ENCODE data around the gene ALCAM. TPM values are rescaled to one million over a fixed set of nuclear protein-coding genes. Genes with fewer than 3 reads are reported as not detected.

Gene ALCAM
- polyA plus RNA-seq, 12 donors: 9.3 to 95.1 (median 13.1) TPM; not detected in 1

DNA sequence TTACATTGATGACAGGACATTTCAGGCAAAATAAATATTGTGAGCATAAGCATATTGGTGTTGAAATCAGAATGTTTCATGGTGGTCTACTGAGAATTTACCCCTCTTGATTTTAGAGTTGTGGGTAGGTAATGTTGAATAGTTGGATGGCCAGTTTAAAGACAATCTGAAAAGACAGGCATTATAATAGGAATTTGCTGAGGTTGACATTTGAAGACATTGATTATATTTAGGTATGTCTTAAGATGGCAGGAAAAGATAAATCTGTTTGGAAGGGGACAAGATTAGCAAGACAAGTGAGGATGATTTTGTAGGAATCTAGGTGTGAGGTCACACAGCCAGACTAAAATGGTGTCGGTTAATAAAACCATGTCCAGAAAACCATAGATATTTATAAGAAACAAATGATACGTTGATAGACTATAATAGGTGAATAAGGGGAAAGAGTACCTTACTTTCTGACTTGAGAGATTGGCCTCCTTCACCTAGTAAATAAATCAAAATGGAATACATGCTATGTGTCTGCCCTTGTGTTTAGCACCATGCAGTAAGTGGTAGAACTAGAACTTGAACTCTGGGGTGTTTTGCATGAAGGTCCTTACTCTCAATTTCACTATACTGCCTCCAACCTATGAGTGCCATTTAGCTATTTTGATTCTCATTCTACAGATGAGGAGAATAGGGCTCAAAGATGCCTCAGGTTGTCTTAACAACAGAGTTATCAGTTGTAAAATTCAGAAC lies 57.9 kb downstream of the ALCAM start:
- DNase-seq: no peak

DNA sequence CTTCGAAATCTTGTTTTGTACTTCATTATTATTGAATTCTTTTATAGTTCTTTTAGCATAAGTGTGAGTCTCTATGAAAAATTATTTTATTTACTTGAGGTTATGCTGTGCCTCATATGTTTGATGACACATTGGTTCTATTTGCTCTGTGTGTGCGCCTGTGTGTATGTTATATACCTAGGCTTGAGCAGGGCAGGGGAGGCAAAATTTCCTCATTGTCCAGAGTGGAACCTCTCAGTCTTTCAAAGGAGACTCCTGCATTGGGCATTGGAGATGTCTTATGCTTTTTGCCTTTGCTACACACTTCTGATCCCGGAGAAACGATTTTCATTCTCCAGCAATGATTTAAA lies 58.4 kb downstream of the ALCAM start:
- no peak for DNase-seq

DNA sequence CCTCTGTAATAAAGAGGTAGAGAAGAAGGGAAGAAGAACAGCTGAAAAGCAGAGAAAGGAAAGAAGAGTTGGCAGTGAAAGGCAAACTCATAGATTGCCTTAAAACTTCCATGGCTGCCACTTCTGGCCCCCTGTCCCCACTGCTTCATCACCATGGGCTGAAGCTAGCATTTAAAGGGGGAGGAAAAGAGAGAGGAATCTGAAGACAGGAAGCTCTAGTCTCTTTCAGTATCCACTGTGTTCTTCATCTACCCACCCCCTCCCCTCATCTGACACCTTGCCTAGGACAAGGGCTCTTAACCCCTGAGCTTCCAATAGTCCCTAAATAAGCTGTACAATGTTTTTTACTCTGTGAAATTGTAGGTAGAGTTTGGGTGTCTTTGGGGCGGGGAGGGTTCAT lies 60.6 kb downstream of the ALCAM start:
- DNase-seq: no peak

DNA sequence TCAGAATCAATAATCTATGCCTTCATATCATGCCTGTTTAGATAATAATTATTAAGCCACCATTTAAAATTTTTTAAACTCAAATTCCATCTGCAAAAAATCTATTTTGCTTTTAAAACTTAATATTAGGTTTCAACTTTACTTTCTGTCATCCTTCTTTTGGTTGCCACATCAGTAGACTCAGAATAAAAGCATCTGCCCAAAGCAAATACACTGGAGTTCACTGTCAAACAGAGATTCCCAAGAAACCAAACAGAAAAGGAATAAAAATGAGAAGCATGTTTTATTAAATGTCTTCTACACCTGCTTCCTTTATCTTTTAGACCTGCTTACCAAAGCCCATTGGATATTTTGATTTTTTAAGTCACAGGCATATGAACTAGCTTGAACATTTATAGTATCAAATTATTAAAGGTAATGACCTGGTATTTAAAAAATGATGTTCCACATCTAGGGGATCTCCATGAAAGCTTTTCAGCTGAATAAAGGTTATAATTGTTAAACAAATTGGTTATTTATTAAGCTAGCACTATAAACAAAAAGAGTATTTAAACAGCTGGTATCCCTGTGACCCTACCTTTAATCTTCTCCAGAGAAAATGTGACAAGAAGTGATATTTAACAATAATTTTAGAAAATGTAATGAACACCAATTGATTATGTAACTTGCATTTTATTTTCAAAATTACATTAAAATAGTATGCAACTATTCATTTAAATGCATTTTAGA lies 62.5 kb downstream of the ALCAM start:
- no peak for DNase-seq

DNA sequence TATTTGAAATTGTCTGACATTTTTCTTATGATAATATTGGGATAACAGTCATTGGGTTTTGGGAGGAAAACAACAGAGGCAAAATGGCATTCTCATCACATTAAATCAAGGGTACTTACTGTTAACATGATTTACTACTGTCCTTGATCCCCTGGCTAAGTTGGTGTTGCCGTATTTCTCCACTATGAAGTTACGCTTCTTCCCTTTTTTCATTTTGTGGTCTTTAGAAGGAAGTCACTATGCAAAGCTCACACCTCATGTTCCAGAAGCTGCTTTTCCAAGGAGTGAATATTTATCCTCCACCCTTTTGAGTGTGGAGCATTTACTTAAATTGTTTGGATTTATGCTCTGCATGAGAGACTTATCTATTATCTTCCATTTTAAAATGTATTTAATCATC lies 63.7 kb downstream of the ALCAM start:
- no peak for DNase-seq

DNA sequence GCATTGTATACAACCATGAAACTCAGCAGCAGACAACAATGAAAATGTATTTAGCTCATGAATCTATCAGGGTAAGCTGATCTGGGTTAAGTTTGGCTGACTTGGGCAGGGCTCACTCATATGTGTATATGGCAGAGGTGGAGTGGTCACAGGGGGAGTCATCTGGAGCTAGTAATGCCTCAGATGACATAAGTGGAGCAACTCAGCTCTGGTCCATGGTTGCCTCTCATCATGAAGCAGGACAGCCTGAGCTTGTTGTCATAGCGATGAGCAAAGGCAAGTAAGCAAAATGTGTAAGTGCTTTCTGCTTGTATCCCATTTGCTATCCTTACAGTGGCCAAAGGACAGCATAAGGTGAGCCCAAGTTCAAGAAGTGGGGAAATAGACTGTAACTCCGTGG lies 64.5 kb downstream of the ALCAM start:
- DNase-seq: no peak

DNA sequence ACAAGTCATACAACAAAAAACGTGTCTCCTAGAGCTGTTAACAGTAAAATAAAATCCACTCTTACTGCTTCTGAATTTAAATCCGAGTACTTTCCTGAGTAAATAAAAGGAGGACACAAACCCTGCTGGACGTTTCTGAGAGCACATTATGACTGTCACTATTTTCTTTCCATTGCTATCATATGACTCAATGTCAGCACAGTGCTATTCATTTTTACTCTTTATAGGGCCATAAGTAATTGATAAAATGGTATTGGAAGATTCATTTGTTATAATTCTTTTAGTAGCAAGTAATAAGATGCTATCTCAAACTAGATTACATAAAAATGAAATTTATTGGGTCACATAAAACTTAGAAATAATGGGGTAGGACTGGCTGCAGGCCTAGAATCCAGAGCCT lies 68.6 kb downstream of the ALCAM start:
- DNase-seq: no peak

DNA sequence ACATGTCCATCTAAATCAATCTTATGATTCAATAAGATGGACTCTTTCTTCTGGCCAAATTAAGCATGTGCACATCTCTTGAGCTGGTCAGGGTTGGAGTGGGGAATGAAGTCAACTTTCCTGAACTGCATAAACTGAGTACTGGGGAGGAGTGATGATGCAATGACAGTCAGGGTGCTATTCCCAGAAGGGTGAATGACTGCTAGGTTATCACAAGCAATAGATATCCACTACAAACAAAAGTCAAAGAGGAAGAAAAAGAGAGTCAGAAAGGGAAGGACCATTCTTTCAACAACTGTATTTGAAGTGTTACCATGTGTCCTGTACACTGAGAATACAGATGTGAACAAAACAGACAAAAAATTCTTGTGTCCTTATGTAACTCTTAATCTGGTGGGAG lies 70.0 kb downstream of the ALCAM start:
- no peak for DNase-seq

DNA sequence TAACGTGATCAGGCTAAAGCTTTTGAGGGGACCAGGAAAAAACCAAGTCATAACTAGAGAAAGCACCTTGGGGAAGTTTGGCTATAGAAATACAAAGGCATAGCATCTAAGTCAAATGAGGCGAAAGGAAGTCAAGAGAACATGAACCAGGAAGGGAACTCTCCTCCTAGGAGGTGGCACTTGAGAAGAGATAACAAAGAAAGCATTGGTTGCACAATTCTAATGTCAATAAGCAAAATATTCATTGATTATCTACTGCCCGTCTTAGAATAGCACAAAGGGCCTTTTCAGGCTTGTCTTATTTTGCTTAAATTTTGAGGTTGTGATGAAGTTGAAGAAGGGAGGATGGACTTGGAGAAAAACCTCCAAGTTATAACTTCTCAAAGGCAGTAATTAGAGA lies 73.4 kb downstream of the ALCAM start:
- DNase-seq: no peak

DNA sequence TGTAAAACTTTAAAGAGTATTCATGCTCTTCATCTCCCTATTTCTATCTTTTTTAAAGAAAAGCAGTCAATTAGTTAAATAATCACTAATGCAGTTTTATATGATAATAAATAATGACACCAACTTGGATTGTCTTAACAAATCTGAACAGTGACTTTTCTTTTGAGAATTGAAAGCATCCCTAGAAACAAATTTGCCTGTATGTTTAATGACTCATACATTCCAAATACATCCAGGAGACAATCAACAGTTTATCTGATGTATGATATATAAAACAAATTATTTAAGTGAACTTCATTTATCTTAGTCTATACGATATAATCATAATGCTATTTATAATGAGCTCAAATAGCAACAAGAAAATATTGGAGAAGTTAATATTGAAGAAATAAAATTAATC lies 78.0 kb downstream of the ALCAM start:
- no peak for DNase-seq

DNA sequence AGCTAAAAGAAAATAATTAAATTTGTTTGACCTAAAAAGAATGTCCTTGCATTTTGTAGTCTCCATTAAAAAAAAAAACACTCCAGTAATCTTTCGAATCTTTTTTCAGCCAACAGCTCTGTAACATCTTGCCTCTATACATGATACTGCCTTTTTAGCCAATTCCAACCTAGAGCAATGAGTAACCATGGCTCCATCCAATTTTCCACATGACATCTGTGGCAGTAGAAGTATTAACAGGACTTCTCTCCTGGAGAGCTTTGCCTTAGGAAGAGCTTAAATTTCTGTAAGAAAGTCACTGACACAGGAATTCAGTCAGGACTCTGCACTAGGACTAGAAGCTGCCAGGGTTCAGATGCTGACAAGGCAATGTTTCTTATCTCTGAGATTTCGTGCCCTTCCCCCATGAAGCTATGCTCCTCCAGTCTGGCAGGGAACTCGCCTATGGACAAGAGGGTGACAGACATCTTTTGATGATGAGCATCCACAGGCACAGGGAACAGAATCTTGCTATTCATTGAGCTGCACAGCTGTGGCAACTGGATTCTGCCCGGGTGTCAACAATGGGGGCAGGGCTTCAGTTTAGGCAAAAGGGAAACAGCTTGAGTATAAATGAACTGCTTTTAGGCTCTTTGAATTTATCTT lies 81.8 kb downstream of the ALCAM start:
- no peak for DNase-seq

DNA sequence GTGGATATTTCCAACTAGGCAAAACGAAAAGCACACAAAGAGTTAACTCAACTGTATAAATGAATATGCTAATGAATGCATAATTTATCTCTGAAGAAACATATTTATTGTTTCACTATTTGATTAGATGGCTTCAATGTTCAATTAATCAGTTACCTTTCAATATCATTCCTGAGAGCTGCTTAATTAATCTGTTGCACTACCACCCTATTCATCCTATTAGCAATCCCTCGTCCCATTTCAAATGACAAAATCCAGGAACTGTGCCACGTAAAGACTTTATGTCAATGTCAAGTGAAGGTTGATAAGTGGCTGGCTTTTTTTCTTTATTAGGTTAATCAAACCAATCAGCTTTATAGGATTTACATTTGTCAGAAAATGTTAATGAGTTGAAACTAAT lies 82.7 kb downstream of the ALCAM start:
- no peak for DNase-seq

DNA sequence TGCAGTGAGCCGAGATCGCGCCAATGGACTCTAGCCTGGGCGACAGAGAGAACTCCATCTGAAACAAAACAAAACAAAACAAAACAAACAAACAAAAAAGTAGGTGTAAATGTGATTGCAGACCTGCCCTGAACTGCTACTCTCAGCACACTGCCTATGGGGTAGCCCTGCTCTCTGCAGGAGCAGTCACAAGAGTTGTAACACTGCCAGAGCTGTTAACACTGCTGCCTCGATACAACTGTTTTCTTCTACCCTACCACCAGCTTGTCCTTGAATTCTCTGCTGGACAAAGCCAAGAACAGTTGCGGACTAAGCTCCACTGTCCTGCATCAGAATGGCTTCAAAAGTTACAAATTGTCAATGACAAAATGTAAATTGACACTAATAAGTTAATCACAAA lies 89.3 kb downstream of the ALCAM start:
- no peak for DNase-seq

DNA sequence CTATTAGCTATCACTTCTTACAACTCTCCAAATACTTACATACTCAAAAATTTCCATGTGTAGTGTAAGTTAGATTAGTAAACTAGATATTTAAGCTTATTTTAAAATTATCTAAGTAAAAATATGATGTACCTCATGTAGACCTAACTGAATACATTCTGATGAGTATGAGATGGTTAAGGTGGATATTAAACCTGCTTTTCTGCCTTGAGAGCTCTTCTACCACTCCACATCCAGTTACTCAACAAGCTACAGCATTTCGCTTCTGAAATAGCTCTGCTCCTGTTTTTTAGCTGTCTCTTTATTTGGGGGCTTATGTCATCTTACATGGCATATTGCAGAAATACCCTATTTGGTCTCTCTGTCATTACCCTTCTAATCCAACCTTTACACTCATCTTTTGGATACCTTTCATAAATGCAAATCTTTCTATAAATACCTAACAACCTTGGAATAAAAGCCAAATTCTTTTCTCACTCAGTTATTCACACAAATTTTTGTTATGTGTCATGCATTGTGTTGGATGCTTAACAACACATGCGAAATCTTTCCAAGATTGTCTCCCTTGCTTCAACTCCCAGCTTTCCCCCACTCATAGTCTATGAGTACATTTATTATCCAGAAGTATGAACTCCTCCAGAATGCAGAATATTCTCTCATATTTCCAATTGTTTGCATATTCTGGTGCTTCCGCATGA lies 92.0 kb downstream of the ALCAM start:
- DNase-seq: no peak

DNA sequence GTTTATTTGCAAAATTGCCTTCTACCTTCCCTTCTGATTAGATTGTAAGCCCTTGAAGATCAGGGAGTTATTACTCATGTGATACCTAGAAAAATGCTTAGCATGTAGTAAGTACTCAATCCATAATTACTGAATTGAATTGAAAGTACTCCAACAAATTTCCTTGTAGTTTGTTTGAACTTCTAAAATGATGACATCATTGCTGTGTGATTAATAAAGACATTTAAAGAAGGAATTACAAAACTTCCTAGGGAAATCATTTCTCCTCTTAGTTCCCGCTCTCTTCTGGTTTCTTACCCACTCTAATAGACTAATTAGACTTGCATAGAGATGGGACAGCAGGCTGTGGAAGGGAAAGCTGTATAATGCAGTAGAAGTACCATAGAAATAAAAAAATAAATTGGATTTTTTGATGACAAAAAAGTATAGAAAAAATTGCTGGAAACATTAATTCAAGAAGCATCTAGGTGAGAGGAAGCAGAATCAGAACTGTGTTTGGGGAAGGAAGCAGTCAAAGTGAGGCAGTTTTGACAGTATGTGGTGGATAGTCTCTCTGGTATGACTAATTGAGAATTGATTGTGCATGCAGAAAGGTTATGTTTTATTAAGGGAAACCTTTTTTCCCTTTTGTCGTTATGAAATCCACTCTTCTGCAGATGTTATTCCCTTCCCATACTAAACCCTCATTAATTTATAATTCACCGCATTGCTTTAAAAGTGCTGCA lies 93.0 kb downstream of the ALCAM start:
- DNase-seq: no peak

DNA sequence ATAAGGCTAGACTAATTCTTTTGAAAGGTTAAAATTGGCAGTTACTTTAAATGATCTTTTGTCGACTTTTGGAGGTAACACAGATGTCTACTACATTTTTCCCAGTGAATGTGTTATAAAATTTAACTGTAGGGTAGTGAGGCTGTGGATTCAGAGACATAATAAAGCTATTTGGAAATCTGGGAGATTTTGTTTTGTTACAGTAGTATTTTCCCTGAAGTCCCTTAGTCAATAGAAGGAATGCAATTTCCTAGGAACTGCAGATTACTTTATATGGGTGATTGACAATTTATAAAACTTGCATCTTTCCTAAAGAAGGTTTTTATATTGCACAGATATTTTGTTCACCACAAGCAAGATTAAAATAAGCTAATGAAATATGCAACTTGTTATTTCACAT lies 96.9 kb downstream of the ALCAM start:
- DNase-seq: no peak

DNA sequence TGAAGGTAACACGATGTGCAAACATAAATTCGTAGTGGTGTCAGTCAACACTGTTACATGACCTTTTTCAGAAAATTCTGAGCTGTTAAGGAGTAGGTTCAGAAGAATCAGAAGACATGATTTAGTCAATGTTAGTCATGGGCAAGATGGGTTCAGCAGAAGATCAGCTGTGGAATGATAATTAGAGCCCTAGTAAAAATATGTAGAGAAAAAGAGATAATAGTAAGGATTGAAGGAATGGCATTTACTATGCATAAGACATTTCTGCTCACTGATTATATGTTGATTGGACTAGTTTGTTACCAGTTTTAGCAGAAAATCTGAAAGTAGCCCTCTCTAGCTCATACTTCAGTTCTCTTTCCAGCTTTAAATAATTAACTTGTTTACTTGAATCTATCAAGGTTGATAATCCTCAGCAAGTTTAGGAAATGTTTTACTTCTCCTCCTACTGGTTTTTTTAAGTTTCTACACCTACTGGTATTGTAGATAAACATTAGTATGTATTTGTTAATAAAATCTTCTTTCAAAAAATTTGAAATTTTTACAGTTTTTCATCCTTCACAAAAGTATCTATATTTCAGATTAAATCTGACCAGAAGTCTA lies 98.6 kb downstream of the ALCAM start:
- no peak for DNase-seq

DNA sequence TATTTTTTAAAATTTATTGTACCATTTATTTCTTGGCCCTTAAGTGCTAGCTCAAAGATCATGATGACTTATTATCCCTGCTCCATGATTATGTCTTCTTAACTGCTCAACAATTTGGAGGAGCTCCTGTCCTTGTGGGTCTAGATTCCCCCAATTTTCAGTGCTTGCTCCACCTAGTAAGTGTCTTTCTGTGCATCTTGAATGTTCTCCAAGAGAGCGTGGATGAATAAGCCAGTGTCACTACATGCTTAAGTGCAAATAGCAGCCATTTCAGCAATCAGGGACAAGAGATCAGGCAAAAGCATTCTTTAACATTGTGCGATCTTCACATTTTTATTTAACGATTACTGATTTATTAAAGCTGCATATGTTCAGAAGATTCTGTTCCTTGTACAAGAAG lies 99.4 kb downstream of the ALCAM start:
- no peak for DNase-seq

DNA sequence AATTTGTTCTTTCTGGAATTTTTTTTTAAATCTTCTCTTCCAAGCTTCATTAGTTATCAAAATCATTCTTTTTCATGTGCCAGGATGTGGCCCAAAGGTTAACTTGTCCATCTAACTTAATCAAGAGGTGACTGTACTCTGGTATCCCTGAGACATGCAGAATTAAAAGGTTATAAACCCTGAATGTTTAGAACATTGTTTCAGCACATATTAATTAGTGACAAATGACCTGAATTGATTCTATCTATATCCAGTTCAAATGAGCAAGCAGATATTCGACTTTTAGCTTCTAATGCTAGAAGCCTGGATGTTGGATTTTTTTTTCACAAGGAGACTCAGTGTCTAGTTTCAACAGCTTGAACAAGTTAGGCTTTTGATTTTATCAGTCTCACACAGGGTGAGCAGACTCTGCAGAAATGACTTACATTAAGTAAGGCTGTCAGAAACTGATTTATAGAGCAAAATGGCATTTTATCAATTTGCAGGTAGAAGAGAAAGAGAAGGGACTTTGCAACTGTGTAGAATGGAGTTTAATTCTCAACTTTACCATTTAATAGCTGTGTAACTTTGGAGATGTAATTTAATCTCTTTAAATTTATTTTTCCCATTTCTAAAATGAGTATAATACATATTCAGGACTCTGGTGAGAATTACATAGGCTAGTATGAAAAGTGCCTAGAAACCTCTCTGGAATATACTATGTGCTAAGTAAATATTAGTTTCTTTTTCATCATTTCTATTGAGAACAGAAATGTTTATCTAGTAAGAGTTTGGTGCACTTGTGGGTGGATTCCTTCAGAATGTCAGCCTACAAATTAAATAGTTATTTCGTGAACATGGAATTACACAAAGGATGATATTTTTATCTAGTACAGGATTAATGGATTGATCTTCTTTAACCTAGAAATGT lies 100.0 kb downstream of the ALCAM start:
- no peak for DNase-seq

DNA sequence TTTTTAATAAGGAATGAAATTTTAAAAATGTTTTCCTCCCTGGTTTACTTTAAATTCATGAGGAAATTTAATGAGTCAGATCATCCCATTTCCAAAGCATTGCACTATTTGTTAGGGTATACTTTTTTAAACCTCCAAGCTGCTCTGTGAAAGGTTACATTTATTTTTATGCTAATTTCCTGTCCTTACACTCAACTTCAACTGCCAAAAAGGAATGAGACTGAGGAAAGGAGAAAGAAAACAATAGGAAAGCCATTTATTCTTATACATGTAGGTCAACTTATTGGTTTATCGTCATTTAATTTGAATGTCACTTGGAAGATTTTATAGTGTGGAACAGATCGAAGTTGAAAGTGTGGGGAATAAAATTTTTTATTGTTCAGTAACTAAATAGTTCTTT lies 104.1 kb downstream of the ALCAM start:
- DNase-seq: no peak
